Tibial nerve (tissue), 4 donors: ENCODE measurements around the gene SLC31A2.
"Not testable (repeated sequence)": the region's sequence is repeated elsewhere in the genome, so short reads cannot be mapped to it uniquely, and the experiment has no call there.

ENCODE experiments used
- CTCF ChIP-seq, 5 experiments: fragments of 200-600 bp in 3 of 5; fragments of 450-650 bp in 2 of 5; sonication (generic) in 3 of 5; IDR thresholded peaks; one replicate each; pipeline ENCODE4 v1.5.1; 2016 to 2019; ENCODE audit warnings: antibody characterized with exemption in 5 of 5, mild to moderate bottlenecking in 3 of 5, moderate library complexity in 2 of 5
- EP300 ChIP-seq, 2 donors: sonication (generic); formaldehyde crosslinking; IDR thresholded peaks; one replicate each; pipeline ENCODE4 v1.6.1; 2017; ENCODE audit warnings: antibody characterized with exemption in 2 of 2, mild to moderate bottlenecking in 1 of 2

- TF ChIP-seq EP300, CTCF (IDR thresholded peaks at IDR 0.05): not testable (repeated sequence)
Observed at GRCh38 chr9:113105345-113105744, 45.5 kb upstream of the SLC31A2 start.
